Measurements from ENCODE around the gene EPB41.

The EPB41 gene

GRCh38 chr1:29002792-29003191 lies 88.4 kb downstream of the EPB41 start:
- Histone ChIP-seq H3K27ac (no peak overlapping the region), H3K4me3 (ENCODE audit: low read depth in 1 of 2, low read length in 1 of 2) (no peak overlapping the region), H3K4me1 (ENCODE audit: control insufficient read depth in 1 of 2, insufficient read depth in 1 of 2, low read depth in 1 of 2, low read length in 1 of 2) (no peaks in the 10 kb centered on the region), H3K36me3 (peaks cover 36% of the 10 kb centered on the region), H3K27me3 (no peaks in the 10 kb centered on the region), H3K9me3 (no peaks in the 10 kb centered on the region)
- TF ChIP-seq CTCF (IDR thresholded peaks at IDR 0.05): no peak

DNA sequence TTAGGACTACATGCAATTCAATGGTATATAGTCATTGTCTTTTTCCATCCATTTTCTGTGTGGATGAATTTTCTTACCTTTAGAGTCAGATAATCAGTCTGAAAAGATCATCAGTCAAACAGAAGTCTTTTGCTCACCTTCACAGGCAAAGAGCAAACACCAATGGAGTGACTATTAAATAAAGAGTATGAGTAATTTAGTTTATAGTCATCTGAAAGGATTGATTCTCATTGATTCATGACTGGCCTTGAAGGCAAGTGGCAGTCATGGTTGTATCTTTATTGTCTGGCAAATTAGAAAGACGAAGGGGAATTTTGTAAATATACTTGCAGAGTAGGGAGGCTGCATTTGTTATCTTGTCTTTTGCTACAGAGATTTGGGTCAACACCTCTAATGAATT lies 89.9 kb downstream of the EPB41 start:
- Histone ChIP-seq H3K27me3 (no peaks in the 10 kb centered on the region), H3K36me3 (peaks cover 27% of the 10 kb centered on the region)

DNA sequence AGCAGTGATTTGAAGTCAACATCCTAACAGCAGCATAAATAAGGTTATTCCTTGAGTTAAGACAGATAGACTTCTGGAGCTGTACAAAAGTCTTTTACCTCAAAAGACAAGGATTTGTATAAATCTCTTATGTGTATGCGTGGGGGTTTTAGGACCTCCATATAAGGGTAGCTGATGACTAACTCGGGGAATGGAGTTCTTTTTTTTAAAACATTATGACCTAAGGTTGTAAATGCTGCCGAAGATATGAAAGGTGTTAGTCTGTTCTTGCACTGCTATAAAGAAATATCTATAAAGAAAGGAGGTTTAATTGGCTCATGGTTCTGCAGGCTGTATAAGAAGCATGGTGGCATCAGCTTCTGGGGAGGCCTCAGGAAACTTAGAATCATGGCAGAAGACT lies 90.4 kb downstream of the EPB41 start:
- no peaks in the 10 kb centered on the region for H3K27me3 ChIP-seq
- no peak overlapping the region for H3K27ac ChIP-seq
- peaks cover 25% of the 10 kb centered on the region for H3K36me3 ChIP-seq
- TF ChIP-seq CTCF (IDR thresholded peaks at IDR 0.05): no peak
- H3K9me3 ChIP-seq: no peaks in the 10 kb centered on the region
- no peaks in the 10 kb centered on the region for H3K4me1 ChIP-seq (ENCODE audit: control insufficient read depth in 1 of 2, insufficient read depth in 1 of 2, low read depth in 1 of 2, low read length in 1 of 2)
- no peak overlapping the region for H3K4me3 ChIP-seq (ENCODE audit: low read depth in 1 of 2, low read length in 1 of 2)

More for the DNA sequence above, 89.9 kb downstream of the EPB41 start:
- Histone ChIP-seq H3K4me1 (ENCODE audit: control insufficient read depth in 1 of 2, insufficient read depth in 1 of 2, low read depth in 1 of 2, low read length in 1 of 2) (no peaks in the 10 kb centered on the region), H3K27ac (no peak overlapping the region), H3K4me3 (ENCODE audit: low read depth in 1 of 2, low read length in 1 of 2) (no peak overlapping the region), H3K9me3 (no peaks in the 10 kb centered on the region)
- TF ChIP-seq CTCF (IDR thresholded peaks at IDR 0.05): no peak

GRCh38 chr1:29011775-29012174 lies 97.4 kb downstream of the EPB41 start:
- Histone ChIP-seq H3K27me3 (no peaks in the 10 kb centered on the region), H3K27ac (no peak overlapping the region), H3K9me3 (no peaks in the 10 kb centered on the region), H3K4me1 (ENCODE audit: control insufficient read depth in 1 of 2, insufficient read depth in 1 of 2, low read depth in 1 of 2, low read length in 1 of 2) (no peaks in the 10 kb centered on the region), H3K36me3 (peaks cover 37% of the 10 kb centered on the region), H3K4me3 (ENCODE audit: low read depth in 1 of 2, low read length in 1 of 2) (no peak overlapping the region)
- no peak for TF ChIP-seq CTCF (IDR thresholded peaks at IDR 0.05)

GRCh38 chr1:29017235-29017634 lies 102.9 kb downstream of the EPB41 start:
- Histone ChIP-seq H3K4me3 (ENCODE audit: low read depth in 1 of 2, low read length in 1 of 2) (no peak overlapping the region), H3K27ac (no peak overlapping the region), H3K36me3 (peaks cover 70% of the 10 kb centered on the region), H3K4me1 (ENCODE audit: control insufficient read depth in 1 of 2, insufficient read depth in 1 of 2, low read depth in 1 of 2, low read length in 1 of 2) (no peaks in the 10 kb centered on the region), H3K9me3 (no peaks in the 10 kb centered on the region), H3K27me3 (no peaks in the 10 kb centered on the region)
- no peak for TF ChIP-seq CTCF (IDR thresholded peaks at IDR 0.05)

Data from neutrophil (primary cell).